Neural cell (in vitro differentiated cells): ENCODE results near the gene CARS1. TPM values are rescaled to one million over a fixed set of nuclear protein-coding genes. Genes with fewer than 3 reads are reported as not detected.

Source experiments
- H2AFZ ChIP-seq: fragments of 200-600, 300-800 bp; sonication (generic), shearing (Covaris generic); 2 replicates; pipeline ENCODE4 v1.6.0; 2014; ENCODE audit warnings: low read depth, mild to moderate bottlenecking, antibody characterized with exemption, low read length, moderate library complexity
- H3F3A ChIP-seq: fragments of 200-600 bp; shearing (Covaris generic); 2 replicates; pipeline ENCODE4 v1.6.1; 2016; ENCODE audit warnings: mild to moderate bottlenecking, moderate library complexity, mixed read lengths, antibody characterized with exemption, low read length; ENCODE audit not compliant: insufficient read depth, poor library complexity, severe bottlenecking
- H3K27ac ChIP-seq: fragments of 200-600, 300-800 bp; sonication (generic), shearing (Covaris generic); 2 replicates; pipeline ENCODE4 v1.5.1; 2014; ENCODE audit warnings: mild to moderate bottlenecking, low read length, moderate library complexity
- H3K27me3 ChIP-seq: fragments of 300-800, 200-600 bp; sonication (generic), shearing (Covaris generic); 2 replicates; pipeline ENCODE4 v1.6.0; 2014; ENCODE audit warnings: mild to moderate bottlenecking, low read depth, low read length, moderate library complexity; ENCODE audit not compliant: insufficient read depth
- H3K36me3 ChIP-seq: fragments of 300-800, 200-600 bp; sonication (generic), shearing (Covaris generic); 2 replicates; pipeline ENCODE4 v1.5.1; 2014; ENCODE audit warnings: mild to moderate bottlenecking, antibody characterized with exemption, low read length, moderate library complexity; ENCODE audit not compliant: insufficient read depth
- H3K4me2 ChIP-seq: fragments of 300-800, 200-600 bp; sonication (generic), shearing (Covaris generic); 2 replicates; pipeline ENCODE4 v1.6.0; 2014; ENCODE audit warnings: mild to moderate bottlenecking, low read length
- H3K4me3 ChIP-seq: fragments of 300-800, 200-600 bp; sonication (generic), shearing (Covaris generic); 2 replicates; pipeline ENCODE4 v1.5.1; 2014; ENCODE audit warnings: mild to moderate bottlenecking, low read length, moderate library complexity
- H3K79me2 ChIP-seq: fragments of 200-600 bp; shearing (Covaris generic); replicated peaks from 2 replicates; pipeline ENCODE4 v1.6.0; 2014; ENCODE audit warnings: mild to moderate bottlenecking, low read length, moderate library complexity; ENCODE audit not compliant: insufficient read depth
- H3K9ac ChIP-seq: fragments of 300-800, 200-600 bp; sonication (generic), shearing (Covaris generic); 2 replicates; pipeline ENCODE4 v1.6.1; 2016; ENCODE audit warnings: mild to moderate bottlenecking, low read length, mixed read lengths
- H3K9me2 ChIP-seq: fragments of 200-600 bp; shearing (Covaris generic); 2 replicates; pipeline ENCODE4 v1.6.1; 2016; ENCODE audit warnings: mild to moderate bottlenecking, low read length, mixed read lengths; ENCODE audit not compliant: insufficient read depth
- H3K9me3 ChIP-seq: fragments of 200-600, 300-800 bp; sonication (generic), shearing (Covaris generic); 2 replicates; pipeline ENCODE4 v1.6.1; 2016; ENCODE audit warnings: mild to moderate bottlenecking, mixed run types, low read length, moderate library complexity, mixed read lengths
- H4K20me1 ChIP-seq: fragments of 200-600 bp; shearing (Covaris generic); 2 replicates; pipeline ENCODE4 v1.6.1; 2016; ENCODE audit warnings: mild to moderate bottlenecking, mixed run types; ENCODE audit not compliant: insufficient read depth
- EP300 ChIP-seq: fragments of 450-650 bp; conservative IDR thresholded peaks from 2 replicates; pipeline ENCODE4 v1.6.1; 2014; ENCODE audit warnings: antibody characterized with exemption, mild to moderate bottlenecking, moderate library complexity; ENCODE audit not compliant: poor library complexity, severe bottlenecking
- EZH2 ChIP-seq: fragments of 200-600, 300-800 bp; shearing (Covaris generic), sonication (generic); IDR thresholded peaks from 2 replicates; pipeline ENCODE4 v1.6.1; 2014; ENCODE audit warnings: antibody characterized with exemption, low read length, borderline replicate concordance, mild to moderate bottlenecking; ENCODE audit not compliant: insufficient read depth, poor library complexity, severe bottlenecking
- MXI1 ChIP-seq: fragments of 450-650 bp; conservative IDR thresholded peaks from 2 replicates; pipeline ENCODE4 v1.6.1; 2014; ENCODE audit warnings: antibody characterized with exemption, mild to moderate bottlenecking; ENCODE audit not compliant: poor library complexity, severe bottlenecking
- POLR2AphosphoS5 ChIP-seq: IDR thresholded peaks from 2 replicates; pipeline ENCODE4 v1.6.1; 2012
- RAD21 ChIP-seq: fragments of 450-650 bp; conservative IDR thresholded peaks from 2 replicates; pipeline ENCODE4 v1.6.1; 2014; ENCODE audit warnings: antibody characterized with exemption, mild to moderate bottlenecking, moderate library complexity
- SMC3 ChIP-seq: fragments of 450-650 bp; conservative IDR thresholded peaks from 2 replicates; pipeline ENCODE4 v1.6.1; 2014; ENCODE audit warnings: antibody characterized with exemption, mild to moderate bottlenecking, moderate library complexity; ENCODE audit not compliant: poor library complexity
- TAF1 ChIP-seq: IDR thresholded peaks from 2 replicates; pipeline ENCODE4 v1.6.1; 2012; ENCODE audit warnings: low read depth
- polyA plus RNA-seq: library from polyadenylated mRNA; depleted of rRNA; stranded (reverse); fragments of >200 nt; gene quantifications from 2 replicates; pipeline ENCODE4 v1.2.3, GENCODE V29; 2014
- TF ChIP-seq, protein P1 (sequence below): fragments of 450-650 bp; IDR thresholded peaks from 2 replicates; pipeline ENCODE4 v1.5.1; 2014; ENCODE audit warnings: antibody characterized with exemption, mild to moderate bottlenecking, moderate library complexity; ENCODE audit not compliant: poor library complexity, severe bottlenecking
- TF ChIP-seq, protein P2 (sequence below): IDR thresholded peaks from 2 replicates; pipeline ENCODE4 v1.6.1; 2012; ENCODE audit warnings: borderline replicate concordance

The CARS1 gene
- polyA plus RNA-seq, 1 donor from 2014 or later = 48.2 TPM

DNA sequence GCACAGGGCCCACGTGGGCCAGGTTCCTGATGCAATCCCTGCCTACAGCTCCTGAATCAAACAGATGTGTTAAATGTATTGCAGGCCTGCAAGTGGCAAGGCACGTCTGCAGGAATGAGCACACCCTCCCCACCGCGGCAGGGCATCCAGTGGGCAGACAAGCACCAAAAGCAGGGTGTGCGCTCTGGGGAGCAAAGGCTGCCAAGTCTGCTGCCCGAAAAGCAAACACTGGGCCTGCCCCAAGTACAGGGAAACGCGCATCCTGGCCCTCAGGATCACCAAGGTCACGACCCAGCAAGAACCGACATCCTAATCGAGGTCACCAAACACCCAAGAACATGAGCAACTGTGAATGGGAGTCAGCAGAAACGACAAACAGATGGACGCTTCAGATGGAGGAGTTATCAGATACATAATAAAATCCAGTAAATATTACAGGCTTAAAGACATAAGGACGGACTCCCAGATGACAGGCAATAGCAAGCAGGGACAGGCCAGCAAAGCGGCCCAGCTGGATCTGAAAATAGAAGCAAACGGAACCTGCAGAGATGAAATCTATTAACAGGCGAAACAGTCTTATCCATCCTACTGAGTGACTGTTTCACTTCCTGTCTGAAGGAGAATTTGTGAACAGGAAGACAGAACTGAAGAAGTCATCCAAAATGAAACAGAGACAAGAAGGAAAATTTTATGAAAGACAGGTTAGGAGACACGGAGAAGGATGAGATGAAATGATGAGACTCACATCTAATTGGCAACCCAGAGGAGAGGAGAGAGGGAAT, 26.7 kb downstream of the CARS1 start:
- Histone ChIP-seq H3K27me3 (no peaks in the 10 kb centered on the region), H3F3A (no peaks in the 10 kb centered on the region), H3K4me2 (no peak overlapping the region), H3K9me2 (no peaks in the 10 kb centered on the region), H3K27ac (no peak overlapping the region), H3K9me3 (no peaks in the 10 kb centered on the region), H3K9ac (no peak overlapping the region), H3K79me2 (no peaks in the 10 kb centered on the region), H4K20me1 (no peaks in the 10 kb centered on the region), H3K4me3 (no peak overlapping the region), H3K36me3 (no peaks in the 10 kb centered on the region), H2AFZ (no peak overlapping the region)
- TF ChIP-seq, protein P1, sequence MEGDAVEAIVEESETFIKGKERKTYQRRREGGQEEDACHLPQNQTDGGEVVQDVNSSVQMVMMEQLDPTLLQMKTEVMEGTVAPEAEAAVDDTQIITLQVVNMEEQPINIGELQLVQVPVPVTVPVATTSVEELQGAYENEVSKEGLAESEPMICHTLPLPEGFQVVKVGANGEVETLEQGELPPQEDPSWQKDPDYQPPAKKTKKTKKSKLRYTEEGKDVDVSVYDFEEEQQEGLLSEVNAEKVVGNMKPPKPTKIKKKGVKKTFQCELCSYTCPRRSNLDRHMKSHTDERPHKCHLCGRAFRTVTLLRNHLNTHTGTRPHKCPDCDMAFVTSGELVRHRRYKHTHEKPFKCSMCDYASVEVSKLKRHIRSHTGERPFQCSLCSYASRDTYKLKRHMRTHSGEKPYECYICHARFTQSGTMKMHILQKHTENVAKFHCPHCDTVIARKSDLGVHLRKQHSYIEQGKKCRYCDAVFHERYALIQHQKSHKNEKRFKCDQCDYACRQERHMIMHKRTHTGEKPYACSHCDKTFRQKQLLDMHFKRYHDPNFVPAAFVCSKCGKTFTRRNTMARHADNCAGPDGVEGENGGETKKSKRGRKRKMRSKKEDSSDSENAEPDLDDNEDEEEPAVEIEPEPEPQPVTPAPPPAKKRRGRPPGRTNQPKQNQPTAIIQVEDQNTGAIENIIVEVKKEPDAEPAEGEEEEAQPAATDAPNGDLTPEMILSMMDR = no peak
- TF ChIP-seq EZH2 (no peak), RAD21 (no peak), EP300 (no peak), TAF1 (no peak), MXI1 (no peak), SMC3 (no peak), POLR2AphosphoS5 (no peak)
- TF ChIP-seq, protein P2, sequence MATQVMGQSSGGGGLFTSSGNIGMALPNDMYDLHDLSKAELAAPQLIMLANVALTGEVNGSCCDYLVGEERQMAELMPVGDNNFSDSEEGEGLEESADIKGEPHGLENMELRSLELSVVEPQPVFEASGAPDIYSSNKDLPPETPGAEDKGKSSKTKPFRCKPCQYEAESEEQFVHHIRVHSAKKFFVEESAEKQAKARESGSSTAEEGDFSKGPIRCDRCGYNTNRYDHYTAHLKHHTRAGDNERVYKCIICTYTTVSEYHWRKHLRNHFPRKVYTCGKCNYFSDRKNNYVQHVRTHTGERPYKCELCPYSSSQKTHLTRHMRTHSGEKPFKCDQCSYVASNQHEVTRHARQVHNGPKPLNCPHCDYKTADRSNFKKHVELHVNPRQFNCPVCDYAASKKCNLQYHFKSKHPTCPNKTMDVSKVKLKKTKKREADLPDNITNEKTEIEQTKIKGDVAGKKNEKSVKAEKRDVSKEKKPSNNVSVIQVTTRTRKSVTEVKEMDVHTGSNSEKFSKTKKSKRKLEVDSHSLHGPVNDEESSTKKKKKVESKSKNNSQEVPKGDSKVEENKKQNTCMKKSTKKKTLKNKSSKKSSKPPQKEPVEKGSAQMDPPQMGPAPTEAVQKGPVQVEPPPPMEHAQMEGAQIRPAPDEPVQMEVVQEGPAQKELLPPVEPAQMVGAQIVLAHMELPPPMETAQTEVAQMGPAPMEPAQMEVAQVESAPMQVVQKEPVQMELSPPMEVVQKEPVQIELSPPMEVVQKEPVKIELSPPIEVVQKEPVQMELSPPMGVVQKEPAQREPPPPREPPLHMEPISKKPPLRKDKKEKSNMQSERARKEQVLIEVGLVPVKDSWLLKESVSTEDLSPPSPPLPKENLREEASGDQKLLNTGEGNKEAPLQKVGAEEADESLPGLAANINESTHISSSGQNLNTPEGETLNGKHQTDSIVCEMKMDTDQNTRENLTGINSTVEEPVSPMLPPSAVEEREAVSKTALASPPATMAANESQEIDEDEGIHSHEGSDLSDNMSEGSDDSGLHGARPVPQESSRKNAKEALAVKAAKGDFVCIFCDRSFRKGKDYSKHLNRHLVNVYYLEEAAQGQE = no peak

DNA sequence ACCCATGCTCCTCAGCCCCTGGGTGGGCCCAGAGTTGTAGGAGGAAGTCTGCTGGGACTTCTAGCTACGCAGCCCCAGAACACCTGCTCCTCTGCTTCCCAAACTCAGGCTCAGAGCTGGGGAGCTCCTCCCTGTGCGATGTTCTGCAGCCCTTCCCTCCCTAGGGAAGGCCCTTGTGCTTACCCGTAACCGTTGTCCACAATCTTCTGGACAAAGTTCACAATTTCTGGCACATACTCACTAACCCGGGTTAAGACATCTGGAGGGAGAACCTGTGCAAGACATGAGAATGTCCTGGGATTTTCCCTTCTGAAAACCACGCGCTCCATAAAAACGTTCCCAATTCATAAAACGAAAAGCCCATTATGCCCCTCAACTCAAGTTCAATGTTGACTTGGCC, 28.4 kb downstream of the CARS1 start:
- Histone ChIP-seq H3K4me2 (no peak overlapping the region), H3K79me2 (no peaks in the 10 kb centered on the region), H2AFZ (no peak overlapping the region), H3K27ac (no peak overlapping the region), H3K36me3 (no peaks in the 10 kb centered on the region), H3K9me2 (no peaks in the 10 kb centered on the region), H3K9me3 (no peaks in the 10 kb centered on the region), H3K9ac (no peak overlapping the region), H3F3A (no peaks in the 10 kb centered on the region), H3K4me3 (no peak overlapping the region), H4K20me1 (no peaks in the 10 kb centered on the region), H3K27me3 (no peaks in the 10 kb centered on the region)
- TF ChIP-seq, protein P2 = no peak
- TF ChIP-seq, protein P1 = no peak
- no peak for TF ChIP-seq POLR2AphosphoS5
- TF ChIP-seq SMC3 = no peak
- no peak for TF ChIP-seq EZH2
- no peak for TF ChIP-seq MXI1
- TF ChIP-seq TAF1 = no peak
- TF ChIP-seq EP300 = no peak
- no peak for TF ChIP-seq RAD21
